ENCODE measurements around the gene RAB9A. TPM values are rescaled to one million over a fixed set of nuclear protein-coding genes. Genes with fewer than 3 reads are reported as not detected.
A peak's percentile ranks its signal among the peaks of the same experiment; 100 is the strongest.

The RAB9A gene
- total and polyA plus RNA-seq, 9 of the 15 experiments (the other 6 are each of a cell fraction or from before 2014, with no cell fraction given): 13.5 to 20.8 (median 17.7) TPM

DNA sequence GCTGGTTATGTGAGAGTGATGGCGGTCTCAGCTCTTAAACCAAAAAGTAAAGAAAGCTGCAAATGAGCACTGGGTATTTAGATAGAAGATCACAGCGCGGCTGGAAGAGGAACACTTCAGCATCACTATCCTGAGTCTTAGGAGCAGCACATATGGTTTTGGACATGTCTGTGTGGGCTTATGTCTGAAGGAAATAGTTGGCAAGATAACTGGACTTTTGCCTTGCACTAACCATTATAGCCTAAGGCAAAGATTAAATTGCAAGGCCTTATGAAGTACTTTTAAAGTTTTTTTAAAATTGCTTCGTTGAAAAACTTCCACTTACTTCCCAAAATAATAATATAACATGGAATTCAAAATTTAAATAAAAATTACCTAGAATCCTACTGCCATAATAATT, 4.6 kb upstream of the RAB9A start (continued):
- TF ChIP-seq, protein P1, sequence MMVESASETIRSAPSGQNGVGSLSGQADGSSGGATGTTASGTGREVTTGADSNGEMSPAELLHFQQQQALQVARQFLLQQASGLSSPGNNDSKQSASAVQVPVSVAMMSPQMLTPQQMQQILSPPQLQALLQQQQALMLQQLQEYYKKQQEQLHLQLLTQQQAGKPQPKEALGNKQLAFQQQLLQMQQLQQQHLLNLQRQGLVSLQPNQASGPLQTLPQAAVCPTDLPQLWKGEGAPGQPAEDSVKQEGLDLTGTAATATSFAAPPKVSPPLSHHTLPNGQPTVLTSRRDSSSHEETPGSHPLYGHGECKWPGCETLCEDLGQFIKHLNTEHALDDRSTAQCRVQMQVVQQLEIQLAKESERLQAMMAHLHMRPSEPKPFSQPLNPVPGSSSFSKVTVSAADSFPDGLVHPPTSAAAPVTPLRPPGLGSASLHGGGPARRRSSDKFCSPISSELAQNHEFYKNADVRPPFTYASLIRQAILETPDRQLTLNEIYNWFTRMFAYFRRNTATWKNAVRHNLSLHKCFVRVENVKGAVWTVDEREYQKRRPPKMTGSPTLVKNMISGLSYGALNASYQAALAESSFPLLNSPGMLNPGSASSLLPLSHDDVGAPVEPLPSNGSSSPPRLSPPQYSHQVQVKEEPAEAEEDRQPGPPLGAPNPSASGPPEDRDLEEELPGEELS (CRISPR knock-in tag; IDR thresholded peaks at IDR 0.05; ENCODE audit: borderline replicate concordance): no peak

DNA sequence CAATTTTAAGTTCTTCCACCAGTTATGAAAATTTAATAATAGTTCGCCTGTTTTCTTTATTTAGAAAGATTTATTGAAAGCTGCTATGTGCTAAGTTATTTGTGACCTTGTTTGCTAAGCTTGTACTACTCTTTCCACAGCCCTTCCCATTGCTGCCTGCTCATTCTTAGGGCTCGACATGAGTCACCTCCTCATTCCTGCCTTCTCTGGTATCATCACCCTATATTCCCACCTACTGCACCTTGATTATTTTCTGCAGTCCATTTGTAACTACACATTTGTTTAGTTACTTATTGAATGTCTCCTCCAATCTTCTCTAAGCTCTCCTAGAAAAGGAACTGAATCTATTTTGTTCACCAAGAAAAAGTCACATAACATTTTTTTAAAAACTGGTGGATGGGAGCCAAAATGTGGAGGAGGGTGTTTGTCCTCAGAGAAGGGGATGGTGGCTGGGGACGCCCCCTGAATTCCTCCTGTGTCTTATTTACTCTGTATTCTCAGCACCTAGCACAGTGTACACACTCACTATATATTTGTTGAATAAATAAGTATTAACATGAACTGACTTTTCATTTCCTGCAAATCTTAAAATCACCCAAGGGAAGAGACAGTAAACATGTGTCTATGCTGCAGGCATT, 3.7 kb upstream of the RAB9A start:
- Histone ChIP-seq H3K9ac (ENCODE audit: insufficient read depth in 1 of 2, low read depth in 2 of 2, low read length in 2 of 2) (no peak overlapping the region), H3K4me3 (no peak overlapping the region), H3K79me2 (ENCODE audit: control insufficient read depth, insufficient read depth, low read length) (peaks cover 13% of the 10 kb centered on the region), H3K4me2 (ENCODE audit: insufficient read depth, low read length) (no peak overlapping the region), H3K4me1 (replicated peaks in 1 of 2; ENCODE audit: control insufficient read depth in 2 of 2, insufficient read depth in 2 of 2, low read length in 2 of 2) (no peaks in the 10 kb centered on the region; a peak in 2 of 5 replicates), H3K9me3 (replicated peaks; ENCODE audit: control insufficient read depth, insufficient read depth, low read depth, low read length) (no peaks in the 10 kb centered on the region), H3K9me1 (ENCODE audit: control insufficient read depth, insufficient read depth, low read length) (no peaks in the 10 kb centered on the region), H3K27ac (ENCODE audit: extremely low read depth, low read depth, low read length) (no peak overlapping the region), H2AFZ (ENCODE audit: low read depth, low read length) (0 out of 2 replicates have a peak overlapping the region, but pooled peaks have one; percentile 31), H4K20me1 (replicated peaks; ENCODE audit: control insufficient read depth, insufficient read depth, low read length) (no peaks in the 10 kb centered on the region), H3K36me3 (ENCODE audit: control insufficient read depth, insufficient read depth, low read length) (no peaks in the 10 kb centered on the region), H3K27me3 (ENCODE audit: control insufficient read depth in 2 of 2, insufficient read depth in 2 of 2, low read length in 2 of 2) (no peaks in the 10 kb centered on the region)
- DNase-seq (ENCODE audit: extremely low read depth in 1 of 4, low spot score in 3 of 4) (no peak), ATAC-seq (no peak), FAIRE-seq (no peak)
- in situ Hi-C loops (cut with MboI) (no loop called here), intact Hi-C loops (cut with micrococcal nuclease) (no loop called here)
- POLR2A ChIA-PET: interaction anchor here (1.0 kb wide), 1 partner anchor 16 kb away, joined by 4 read pairs; no protein-coding TSS in a partner anchor
- 16% methylated on average over 3 of the region's 3 CpGs for WGBS (ENCODE audit: insufficient coverage, low coverage, missing lambda C conversion rate)
- TF ChIP-seq NFIC (IDR thresholded peaks at IDR 0.05) (peak; percentile 24; the same call in 1 of the 2 replicates), MEF2D (tag; conservative IDR thresholded peaks at IDR 0.05; ENCODE audit: low read depth) (no peak), FOSL1 (tag; conservative IDR thresholded peaks at IDR 0.05) (peak; percentile 28; the same call in 1 of the 2 replicates), ILK (tag; IDR thresholded peaks at IDR 0.05; ENCODE audit: borderline replicate concordance, low read depth) (no peak)
- TF ChIP-seq, protein P2, sequence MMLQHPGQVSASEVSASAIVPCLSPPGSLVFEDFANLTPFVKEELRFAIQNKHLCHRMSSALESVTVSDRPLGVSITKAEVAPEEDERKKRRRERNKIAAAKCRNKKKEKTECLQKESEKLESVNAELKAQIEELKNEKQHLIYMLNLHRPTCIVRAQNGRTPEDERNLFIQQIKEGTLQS (IDR thresholded peaks at IDR 0.05): peak; percentile 36; the same call in 1 of the 2 replicates
- TF ChIP-seq, protein P2 (CRISPR knock-in tag; conservative IDR thresholded peaks at IDR 0.05): no peak
- no TSS peak for BruUV-seq (replicated peaks)
- CTCF ChIA-PET (ENCODE audit: low intra/inter-chr PET ratio): no interaction called here
